HG02943 (cell line): ENCODE measurements around the gene SAMSN1.

Experiments used
- ATAC-seq: cut with Tn5 transposase; IDR thresholded peaks from one replicate; pipeline ENCODE4 v1.9.1; 2021; ENCODE audit warnings: mild to moderate bottlenecking, low read depth, moderate library complexity; ENCODE audit not compliant: unreplicated experiment

SAMSN1 gene

GRCh38 chr21:14452727-14453241 is 93.3 kb downstream of the SAMSN1 start:
- ATAC-seq, result no peak

- no peak for ATAC-seq
Measured at GRCh38 chr21:14452031-14452726, 93.9 kb downstream of the SAMSN1 start.

- no peak for ATAC-seq
Measured at GRCh38 chr21:14451546-14451945, 94.6 kb downstream of the SAMSN1 start.

GRCh38 chr21:14448784-14449183 is 97.3 kb downstream of the SAMSN1 start:
- no peak for ATAC-seq

- ATAC-seq, result no peak
Measured at GRCh38 chr21:14438211-14438610, 107.9 kb downstream of the SAMSN1 start.

GRCh38 chr21:14435423-14435822 is 110.7 kb downstream of the SAMSN1 start:
- ATAC-seq, result no peak
